K562 (cell line): Measurements from ENCODE around the gene APLP1. TPM values are rescaled to one million over a fixed set of nuclear protein-coding genes. Genes with fewer than 3 reads are reported as not detected.

Experiments
- ATAC-seq: fragments of 200-7000 bp; cut with Tn5 transposase; 3 replicates; pipeline ENCODE4 v1.9.1; 2020; ENCODE audit warnings: moderate library complexity
- BruUV-seq: library from RNA; stranded (reverse); fragments of 400-500 nt; replicated peaks from 2 replicates; lab custom pipeline; 2021; lab: Mats Ljungman, UMichigan
- CTCF ChIA-PET: fragments of 300-600 bp; formaldehyde crosslinking; extraction: SDS; loops from one replicate; lab custom pipeline; 2021; ENCODE audit warnings: low intra/inter-chr PET ratio; lab: Yijun Ruan, JAX
- POLR2A ChIA-PET: fragments of 300-600, 350-650 bp; sonication (Branson Sonifier 250); formaldehyde crosslinking; extraction: SDS; loops from one replicate; lab custom pipeline; 2021; ENCODE audit warnings: antibody characterized with exemption, inconsistent platforms; lab: Yijun Ruan, JAX
- DNase-seq, 4 experiments: peaks; one replicate each; pipeline versions ENCODE4 v3.0.0 to v3.0.0-alpha.2; 2011 to 2018; ENCODE audit warnings: low spot score in 3 of 4, mixed read lengths in 3 of 4; ENCODE audit errors: extremely low read depth in 1 of 4
- FAIRE-seq: peaks from 2 replicates; lab custom pipeline; 2011; peaks lifted over from hg19 to GRCh38; lab: Jason Lieb, UNC
- H2AFZ ChIP-seq: 2 replicates; pipeline ENCODE4 v1.6.0; 2011; ENCODE audit warnings: low read depth, low read length, control low read depth, inconsistent platforms
- H3K27ac ChIP-seq: fragments of 200-600 bp; 3 replicates; pipeline ENCODE4 v1.8.0; 2011; ENCODE audit warnings: low read depth, mild to moderate bottlenecking, control low read depth, inconsistent platforms, low read length, moderate library complexity, mixed read lengths; ENCODE audit errors: extremely low read depth
- H3K27me3 ChIP-seq, 2 experiments: fragments of 300-600 bp in 1 of 2; 2 replicates in 1 of 2; 3 replicates in 1 of 2; pipeline versions ENCODE4 v1.6.0 to v1.8.0; 2011; ENCODE audit warnings: inconsistent platforms in 2 of 2, low read length in 2 of 2, mild to moderate bottlenecking in 1 of 2, mixed read lengths in 1 of 2, moderate library complexity in 1 of 2; ENCODE audit not compliant: control insufficient read depth in 2 of 2, insufficient read depth in 2 of 2
- H3K36me3 ChIP-seq: fragments of 300-600 bp; 3 replicates; pipeline ENCODE4 v1.8.0; 2011; ENCODE audit warnings: mild to moderate bottlenecking, low read length, inconsistent platforms; ENCODE audit not compliant: control insufficient read depth, insufficient read depth
- H3K4me1 ChIP-seq, 2 experiments: fragments of 200-600 bp in 1 of 2; replicated peaks in 1 of 2; 2 replicates in 1 of 2; 3 replicates in 1 of 2; pipeline versions ENCODE4 v1.5.1 to v1.8.0; 2011; ENCODE audit warnings: inconsistent platforms in 2 of 2, low read length in 2 of 2, mild to moderate bottlenecking in 1 of 2, mixed read lengths in 1 of 2, moderate library complexity in 1 of 2; ENCODE audit not compliant: control insufficient read depth in 2 of 2, insufficient read depth in 2 of 2
- H3K4me2 ChIP-seq: 2 replicates; pipeline ENCODE4 v1.6.1; 2011; ENCODE audit warnings: low read length, control low read depth, inconsistent platforms, mixed read lengths; ENCODE audit not compliant: insufficient read depth
- H3K4me3 ChIP-seq: fragments of 200-600 bp; sonication (generic), shearing (Covaris generic); 2 replicates; pipeline ENCODE4 v1.5.1; 2016; ENCODE audit warnings: control low read depth, inconsistent platforms
- H3K79me2 ChIP-seq: fragments of 200-600 bp; 3 replicates; pipeline ENCODE4 v1.8.0; 2011; ENCODE audit warnings: low read length, inconsistent platforms; ENCODE audit not compliant: control insufficient read depth, insufficient read depth
- H3K9ac ChIP-seq, 2 experiments: 2 replicates each; pipeline versions ENCODE4 v1.6.0 to v1.6.1; 2011; ENCODE audit warnings: low read depth in 2 of 2, low read length in 2 of 2, control low read depth in 1 of 2, inconsistent platforms in 1 of 2, mild to moderate bottlenecking in 1 of 2, mixed read lengths in 1 of 2; ENCODE audit not compliant: insufficient read depth in 1 of 2
- H3K9me1 ChIP-seq: one replicate; pipeline ENCODE4 v1.6.0; 2011; ENCODE audit warnings: inconsistent platforms, mild to moderate bottlenecking, low read length, moderate library complexity; ENCODE audit not compliant: control insufficient read depth, insufficient read depth
- H3K9me3 ChIP-seq: replicated peaks from 2 replicates; pipeline ENCODE4 v1.5.1; 2011; ENCODE audit warnings: low read depth, low read length, inconsistent platforms; ENCODE audit not compliant: control insufficient read depth, insufficient read depth
- H4K20me1 ChIP-seq: replicated peaks from 2 replicates; pipeline ENCODE4 v1.6.1; 2011; ENCODE audit warnings: low read length, inconsistent platforms, mixed read lengths; ENCODE audit not compliant: control insufficient read depth, insufficient read depth
- BACH1 ChIP-seq: fragments of 200-800 bp; sonication (Bioruptor generic); IDR thresholded peaks from 2 replicates; pipeline ENCODE4 v1.6.1; 2016; ENCODE audit warnings: missing genetic modification characterization, missing compliant biosample characterization
- ELF4 ChIP-seq: fragments of 450-650 bp; formaldehyde crosslinking; IDR thresholded peaks from 2 replicates; pipeline ENCODE4 v1.4.0; 2022; ENCODE audit warnings: missing genetic modification characterization
- FOXP1 ChIP-seq: sonication (generic); formaldehyde crosslinking; IDR thresholded peaks from 2 replicates; pipeline ENCODE4 v1.8.0; 2022; ENCODE audit warnings: mild to moderate bottlenecking, missing genetic modification reagents
- HDAC3 ChIP-seq: fragments of 450-650 bp; IDR thresholded peaks from 2 replicates; pipeline ENCODE4 v1.6.1; 2018; ENCODE audit warnings: borderline replicate concordance, mild to moderate bottlenecking, moderate library complexity; ENCODE audit not compliant: partially characterized antibody
- RBM25 ChIP-seq: fragments of 200-400 bp; formaldehyde crosslinking; IDR thresholded peaks from 2 replicates; pipeline ENCODE4 v1.6.1; 2018; ENCODE audit warnings: low read length, low read depth, moderate library complexity; ENCODE audit not compliant: severe bottlenecking
- TAL1 ChIP-seq: fragments of 450-650 bp; IDR thresholded peaks from 2 replicates; pipeline ENCODE4 v1.6.1; 2016; ENCODE audit warnings: mild to moderate bottlenecking
- ZNF232 ChIP-seq: sonication (generic); formaldehyde crosslinking; IDR thresholded peaks from 2 replicates; pipeline ENCODE4 v1.8.0; 2022; ENCODE audit warnings: mild to moderate bottlenecking, missing genetic modification reagents
- ZNF316 ChIP-seq: fragments of 450-650 bp; IDR thresholded peaks from 2 replicates; pipeline ENCODE4 v1.6.1; 2016
- ZNF75A ChIP-seq: fragments of 450-650 bp; formaldehyde crosslinking; IDR thresholded peaks from 2 replicates; pipeline ENCODE4 v1.4.0; 2020; ENCODE audit warnings: mild to moderate bottlenecking
- ZNF77 ChIP-seq: fragments of 250-450 bp; sonication (Bioruptor Pico); IDR thresholded peaks from 2 replicates; pipeline ENCODE4 v1.5.0; 2020
- WGBS: fragments of 100-300 bp; shearing (Covaris generic); methylation state at CpG from one replicate; pipeline ENCODE4 v1.1.6; 2016; ENCODE audit warnings: low coverage, mixed read lengths; ENCODE audit not compliant: insufficient coverage; ENCODE audit errors: missing lambda C conversion rate; 5-methylcytosine and 5-hydroxymethylcytosine counted together
- in situ Hi-C: fragments of 300-500 bp; cut with MboI; formaldehyde crosslinking; loops from 4 replicates; pipeline ENCODE4 v1.15.0; 2018; ENCODE audit warnings: inconsistent platforms, mixed read lengths
- intact Hi-C: fragments of 100-400 bp; cut with micrococcal nuclease; formaldehyde crosslinking; loops from 2 replicates; pipeline ENCODE4 v1.14.2; 2022
- polyA plus RNA-seq, 8 experiments: library from polyadenylated mRNA; depleted of rRNA in 4 of 8; stranded (reverse) in 5 of 8; unstranded in 3 of 8; fragments of >200 nt; fragmentation: Nextera tagmentation in 2 of 8; fragmentation: Illumina TruSeq in 1 of 8; extraction: Ambion mirVana in 2 of 8; extraction: Trizol in 1 of 8; gene quantifications; 2 replicates each; pipeline versions ENCODE4 v1.2.1 to v1.2.3, GENCODE V29; 2011 to 2014; ENCODE audit warnings: inconsistent platforms in 1 of 8, missing spikeins in 1 of 8
- total RNA-seq, 7 experiments: library from RNA; depleted of rRNA in 6 of 7; stranded (reverse); fragments of >200 nt in 6 of 7; fragmentation: Illumina TruSeq in 2 of 7; extraction: Trizol in 2 of 7; gene quantifications; 2 replicates each; pipeline versions ENCODE4 v1.2.1 to v1.2.3, GENCODE V29; 2011 to 2021; ENCODE audit warnings: low replicate concordance in 1 of 7
- TF ChIP-seq, protein P1 (sequence below), 2 experiments: fragments of 200-800 bp in 1 of 2; sonication (Bioruptor generic) in 1 of 2; sonication (generic) in 1 of 2; formaldehyde crosslinking in 1 of 2; IDR thresholded peaks in 1 of 2; conservative IDR thresholded peaks in 1 of 2; 2 replicates each; pipeline versions ENCODE4 v1.5.0 to v1.6.1; 2016 to 2020; ENCODE audit warnings: missing compliant biosample characterization in 1 of 2, missing genetic modification characterization in 1 of 2, missing genetic modification reagents in 1 of 2
- TF ChIP-seq, protein P2 (sequence below): fragments of 250-450 bp; sonication (Bioruptor Pico); IDR thresholded peaks from 2 replicates; pipeline ENCODE4 v1.5.0; 2020; ENCODE audit warnings: mild to moderate bottlenecking
- TF ChIP-seq, protein P3 (sequence below): fragments of 250-450 bp; sonication (Bioruptor Pico); IDR thresholded peaks from 2 replicates; pipeline ENCODE4 v1.8.0; 2021; ENCODE audit warnings: borderline replicate concordance, mild to moderate bottlenecking, moderate library complexity; ENCODE audit not compliant: poor library complexity, severe bottlenecking
- TF ChIP-seq, protein P4 (sequence below): sonication (generic); formaldehyde crosslinking; IDR thresholded peaks from 2 replicates; pipeline ENCODE4 v1.8.0; 2023; ENCODE audit warnings: missing genetic modification reagents, mild to moderate bottlenecking, borderline replicate concordance

APLP1 gene
- total and polyA plus RNA-seq, 9 of the 15 experiments (the other 6 are each of a cell fraction or from before 2014, with no cell fraction given) = 0.69 to 9.9 (median 4.7) TPM

DNA sequence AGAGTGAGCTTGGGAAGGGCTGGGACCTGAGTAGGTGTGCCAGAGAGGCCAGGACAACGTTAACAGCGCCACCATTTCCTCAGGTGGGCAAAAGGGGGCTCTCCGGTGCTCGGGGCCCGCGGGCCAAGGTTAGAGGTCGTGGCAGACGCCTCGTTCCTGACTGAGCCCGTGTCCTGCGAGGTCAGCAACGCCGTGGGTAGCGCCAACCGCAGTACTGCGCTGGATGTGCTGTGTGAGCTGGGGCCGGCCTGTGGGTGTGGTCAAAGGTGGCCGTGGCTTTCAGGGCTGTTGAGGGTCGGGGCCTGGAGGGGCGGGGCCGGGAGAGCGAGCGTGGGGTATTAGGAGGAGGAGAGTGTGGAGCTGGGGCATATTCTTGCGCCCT, 7.9 kb upstream of the APLP1 start:
- H3K79me2 ChIP-seq = no peaks in the 10 kb centered on the region
- no peak for FAIRE-seq
- no peak for ATAC-seq
- peaks cover 13 to 54% of the 10 kb centered on the region in 2 experiments for H3K4me1 ChIP-seq
- ChIA-PET POLR2A (interaction anchor here (0.8 to 1.9 kb wide), 3 partner anchors 12 to 242 kb away, joined by 3 to 7 read pairs (median 3); no protein-coding TSS in a partner anchor), CTCF (no interaction called here)
- WGBS = 13% methylated on average over 21 of the region's 24 CpGs
- no peaks in the 10 kb centered on the region for H4K20me1 ChIP-seq
- in situ Hi-C loops = no loop called here
- H2AFZ ChIP-seq = no peak overlapping the region
- H3K4me2 ChIP-seq = no peak overlapping the region
- H3K27me3 ChIP-seq = peaks cover 13 to 43% of the 10 kb centered on the region in 2 experiments; a peak in 3 of 5 replicates
- no peak for DNase-seq
- peak overlapping the region in 1 of 2 experiments; percentile 66; a peak in 2 of 4 replicates for H3K9ac ChIP-seq
- no peaks in the 10 kb centered on the region for H3K9me1 ChIP-seq
- H3K27ac ChIP-seq = no peak overlapping the region
- H3K4me3 ChIP-seq = no peak overlapping the region
- H3K9me3 ChIP-seq = peaks cover 5% of the 10 kb centered on the region; the same call in 1 of the 2 replicates
- BruUV-seq = no TSS peak
- intact Hi-C loops = no loop called here
- H3K36me3 ChIP-seq = no peaks in the 10 kb centered on the region
- TF ChIP-seq ZNF75A (no peak), ELF4 (CRISPR knock-in tag) (no peak), HDAC3 (no peak), RBM25 (no peak), ZNF316 (no peak), ZNF77 (CRISPR knock-in tag) (no peak), TAL1 (no peak), FOXP1 (CRISPR knock-in tag) (no peak), BACH1 (no peak), ZNF232 (CRISPR knock-in tag) (no peak)
- TF ChIP-seq, protein P1, sequence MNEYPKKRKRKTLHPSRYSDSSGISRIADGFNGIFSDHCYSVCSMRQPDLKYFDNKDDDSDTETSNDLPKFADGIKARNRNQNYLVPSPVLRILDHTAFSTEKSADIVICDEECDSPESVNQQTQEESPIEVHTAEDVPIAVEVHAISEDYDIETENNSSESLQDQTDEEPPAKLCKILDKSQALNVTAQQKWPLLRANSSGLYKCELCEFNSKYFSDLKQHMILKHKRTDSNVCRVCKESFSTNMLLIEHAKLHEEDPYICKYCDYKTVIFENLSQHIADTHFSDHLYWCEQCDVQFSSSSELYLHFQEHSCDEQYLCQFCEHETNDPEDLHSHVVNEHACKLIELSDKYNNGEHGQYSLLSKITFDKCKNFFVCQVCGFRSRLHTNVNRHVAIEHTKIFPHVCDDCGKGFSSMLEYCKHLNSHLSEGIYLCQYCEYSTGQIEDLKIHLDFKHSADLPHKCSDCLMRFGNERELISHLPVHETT (CRISPR knock-in tag; conservative IDR thresholded peaks at IDR 0.05 in 1 of 2, IDR thresholded peaks at IDR 0.05 in 1 of 2) = no peak
- TF ChIP-seq, protein P2, sequence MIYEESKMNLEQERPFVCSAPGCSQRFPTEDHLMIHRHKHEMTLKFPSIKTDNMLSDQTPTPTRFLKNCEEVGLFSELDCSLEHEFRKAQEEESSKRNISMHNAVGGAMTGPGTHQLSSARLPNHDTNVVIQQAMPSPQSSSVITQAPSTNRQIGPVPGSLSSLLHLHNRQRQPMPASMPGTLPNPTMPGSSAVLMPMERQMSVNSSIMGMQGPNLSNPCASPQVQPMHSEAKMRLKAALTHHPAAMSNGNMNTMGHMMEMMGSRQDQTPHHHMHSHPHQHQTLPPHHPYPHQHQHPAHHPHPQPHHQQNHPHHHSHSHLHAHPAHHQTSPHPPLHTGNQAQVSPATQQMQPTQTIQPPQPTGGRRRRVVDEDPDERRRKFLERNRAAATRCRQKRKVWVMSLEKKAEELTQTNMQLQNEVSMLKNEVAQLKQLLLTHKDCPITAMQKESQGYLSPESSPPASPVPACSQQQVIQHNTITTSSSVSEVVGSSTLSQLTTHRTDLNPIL (CRISPR knock-in tag) = no peak
- TF ChIP-seq, protein P3, sequence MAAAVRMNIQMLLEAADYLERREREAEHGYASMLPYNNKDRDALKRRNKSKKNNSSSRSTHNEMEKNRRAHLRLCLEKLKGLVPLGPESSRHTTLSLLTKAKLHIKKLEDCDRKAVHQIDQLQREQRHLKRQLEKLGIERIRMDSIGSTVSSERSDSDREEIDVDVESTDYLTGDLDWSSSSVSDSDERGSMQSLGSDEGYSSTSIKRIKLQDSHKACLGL = no peak
- TF ChIP-seq, protein P4, sequence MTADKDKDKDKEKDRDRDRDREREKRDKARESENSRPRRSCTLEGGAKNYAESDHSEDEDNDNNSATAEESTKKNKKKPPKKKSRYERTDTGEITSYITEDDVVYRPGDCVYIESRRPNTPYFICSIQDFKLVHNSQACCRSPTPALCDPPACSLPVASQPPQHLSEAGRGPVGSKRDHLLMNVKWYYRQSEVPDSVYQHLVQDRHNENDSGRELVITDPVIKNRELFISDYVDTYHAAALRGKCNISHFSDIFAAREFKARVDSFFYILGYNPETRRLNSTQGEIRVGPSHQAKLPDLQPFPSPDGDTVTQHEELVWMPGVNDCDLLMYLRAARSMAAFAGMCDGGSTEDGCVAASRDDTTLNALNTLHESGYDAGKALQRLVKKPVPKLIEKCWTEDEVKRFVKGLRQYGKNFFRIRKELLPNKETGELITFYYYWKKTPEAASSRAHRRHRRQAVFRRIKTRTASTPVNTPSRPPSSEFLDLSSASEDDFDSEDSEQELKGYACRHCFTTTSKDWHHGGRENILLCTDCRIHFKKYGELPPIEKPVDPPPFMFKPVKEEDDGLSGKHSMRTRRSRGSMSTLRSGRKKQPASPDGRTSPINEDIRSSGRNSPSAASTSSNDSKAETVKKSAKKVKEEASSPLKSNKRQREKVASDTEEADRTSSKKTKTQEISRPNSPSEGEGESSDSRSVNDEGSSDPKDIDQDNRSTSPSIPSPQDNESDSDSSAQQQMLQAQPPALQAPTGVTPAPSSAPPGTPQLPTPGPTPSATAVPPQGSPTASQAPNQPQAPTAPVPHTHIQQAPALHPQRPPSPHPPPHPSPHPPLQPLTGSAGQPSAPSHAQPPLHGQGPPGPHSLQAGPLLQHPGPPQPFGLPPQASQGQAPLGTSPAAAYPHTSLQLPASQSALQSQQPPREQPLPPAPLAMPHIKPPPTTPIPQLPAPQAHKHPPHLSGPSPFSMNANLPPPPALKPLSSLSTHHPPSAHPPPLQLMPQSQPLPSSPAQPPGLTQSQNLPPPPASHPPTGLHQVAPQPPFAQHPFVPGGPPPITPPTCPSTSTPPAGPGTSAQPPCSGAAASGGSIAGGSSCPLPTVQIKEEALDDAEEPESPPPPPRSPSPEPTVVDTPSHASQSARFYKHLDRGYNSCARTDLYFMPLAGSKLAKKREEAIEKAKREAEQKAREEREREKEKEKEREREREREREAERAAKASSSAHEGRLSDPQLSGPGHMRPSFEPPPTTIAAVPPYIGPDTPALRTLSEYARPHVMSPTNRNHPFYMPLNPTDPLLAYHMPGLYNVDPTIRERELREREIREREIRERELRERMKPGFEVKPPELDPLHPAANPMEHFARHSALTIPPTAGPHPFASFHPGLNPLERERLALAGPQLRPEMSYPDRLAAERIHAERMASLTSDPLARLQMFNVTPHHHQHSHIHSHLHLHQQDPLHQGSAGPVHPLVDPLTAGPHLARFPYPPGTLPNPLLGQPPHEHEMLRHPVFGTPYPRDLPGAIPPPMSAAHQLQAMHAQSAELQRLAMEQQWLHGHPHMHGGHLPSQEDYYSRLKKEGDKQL = no peak
